Nucleus accumbens (tissue), 56 donors: ENCODE results near the gene CDHR5.
A peak's percentile ranks its signal among the peaks of the same experiment; 100 is the strongest.
"Not testable (repeated sequence)": the region's sequence is repeated elsewhere in the genome, so short reads cannot be mapped to it uniquely, and the experiment has no call there.

Source experiments
- DNase-seq, 56 donors: peaks; one replicate each; lab custom pipeline; 2025; lab: John Stamatoyannopoulos, UW

CDHR5 gene

GRCh38 chr11:592918-593317 lies 31.8 kb downstream of the CDHR5 start:
- DNase-seq, result no peak

- DNase-seq, result no peak
Observed at GRCh38 chr11:592501-592900, 32.3 kb downstream of the CDHR5 start.

- DNase-seq, result peak in 3 of 56 donors; percentile 20 to 47 (median 30)
Observed at GRCh38 chr11:590997-591396, 33.8 kb downstream of the CDHR5 start.

DNA sequence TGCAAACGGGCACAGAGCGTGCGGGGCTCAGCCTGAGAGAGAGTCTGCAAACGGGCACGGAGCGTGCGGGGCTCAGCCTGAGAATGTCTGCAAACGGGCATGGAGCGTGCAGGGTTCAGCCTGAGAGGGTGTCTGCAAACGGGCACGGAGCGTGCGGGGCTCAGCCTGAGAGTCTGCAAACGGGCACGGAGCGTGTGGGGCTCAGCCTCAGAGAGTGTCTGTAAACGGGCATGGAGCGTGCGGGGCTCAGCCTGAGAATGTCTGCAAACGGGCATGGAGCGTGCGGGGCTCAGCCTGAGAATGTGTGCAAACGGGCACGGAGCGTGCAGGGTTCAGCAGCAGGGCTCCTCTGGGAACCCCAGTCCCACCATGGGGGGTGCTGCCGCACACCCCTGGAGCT lies 35.0 kb downstream of the CDHR5 start:
- DNase-seq, result no peak

- no peak for DNase-seq
Observed at GRCh38 chr11:587978-588380, 36.8 kb downstream of the CDHR5 start.

DNA sequence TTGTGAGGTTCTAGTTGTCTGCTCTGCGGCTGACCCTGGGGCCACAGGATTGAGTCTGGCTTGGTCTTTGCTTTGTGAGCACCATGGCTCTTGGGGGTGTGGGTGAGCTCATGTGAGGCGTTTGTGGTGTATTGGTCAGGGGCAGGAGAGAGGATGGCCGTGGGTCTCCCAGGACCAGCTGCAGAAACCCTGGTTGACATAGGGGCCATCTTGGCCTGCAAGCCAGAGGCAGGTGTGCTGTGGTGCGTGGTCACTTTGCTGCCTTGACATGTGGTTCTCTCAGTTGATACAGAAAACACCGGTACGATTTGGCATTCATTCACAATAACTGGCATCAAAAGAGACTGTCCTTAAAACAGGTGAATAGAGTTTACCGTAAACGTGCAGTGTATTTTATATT lies 37.2 kb downstream of the CDHR5 start:
- DNase-seq, result no peak

GRCh38 chr11:586376-587316 lies 38.1 kb downstream of the CDHR5 start:
- no peak for DNase-seq

GRCh38 chr11:584287-584686 lies 40.5 kb downstream of the CDHR5 start:
- DNase-seq, result no peak

DNA sequence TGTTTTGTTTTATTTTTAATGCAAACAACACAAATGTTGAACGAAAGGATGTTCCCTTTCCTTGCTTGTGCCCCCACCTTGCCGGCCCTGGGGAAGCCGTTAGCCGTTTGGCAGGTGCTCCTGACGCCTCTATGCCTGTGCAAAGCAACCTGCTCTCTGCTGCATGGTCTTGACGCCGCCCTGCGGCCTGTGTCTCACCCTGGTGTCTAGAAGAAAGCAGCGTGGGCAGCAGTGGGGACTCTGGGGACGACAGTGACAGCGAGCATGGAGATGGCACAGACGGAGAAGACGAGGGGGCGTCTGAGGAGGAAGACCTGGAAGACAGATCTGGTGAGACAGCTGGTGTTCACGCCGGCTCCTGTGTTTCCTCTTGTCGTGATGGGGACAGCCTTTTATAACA lies 43.0 kb downstream of the CDHR5 start:
- peak in 19 of 56 donors; percentile 14 to 72 (median 41) for DNase-seq

DNA sequence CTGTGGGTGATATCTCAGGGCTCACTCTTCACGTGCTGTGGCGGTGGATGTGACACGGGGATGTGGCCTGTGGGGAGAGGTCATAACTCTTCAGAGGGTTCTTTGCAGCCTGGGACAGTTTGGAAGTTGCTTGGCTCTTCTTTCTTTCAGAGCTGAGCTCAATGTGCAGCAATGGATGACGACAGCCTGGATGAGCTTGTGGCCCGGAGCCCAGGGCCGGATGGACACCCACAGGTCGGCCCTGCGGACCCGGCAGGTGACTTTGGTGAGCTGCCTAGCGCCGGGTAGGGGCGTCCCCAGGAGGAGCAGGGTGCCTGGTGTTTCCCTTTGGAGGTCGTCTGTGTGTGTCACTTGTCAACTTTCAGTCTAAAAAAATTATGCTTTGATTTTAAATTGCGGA lies 43.4 kb downstream of the CDHR5 start:
- no peak for DNase-seq

DNA sequence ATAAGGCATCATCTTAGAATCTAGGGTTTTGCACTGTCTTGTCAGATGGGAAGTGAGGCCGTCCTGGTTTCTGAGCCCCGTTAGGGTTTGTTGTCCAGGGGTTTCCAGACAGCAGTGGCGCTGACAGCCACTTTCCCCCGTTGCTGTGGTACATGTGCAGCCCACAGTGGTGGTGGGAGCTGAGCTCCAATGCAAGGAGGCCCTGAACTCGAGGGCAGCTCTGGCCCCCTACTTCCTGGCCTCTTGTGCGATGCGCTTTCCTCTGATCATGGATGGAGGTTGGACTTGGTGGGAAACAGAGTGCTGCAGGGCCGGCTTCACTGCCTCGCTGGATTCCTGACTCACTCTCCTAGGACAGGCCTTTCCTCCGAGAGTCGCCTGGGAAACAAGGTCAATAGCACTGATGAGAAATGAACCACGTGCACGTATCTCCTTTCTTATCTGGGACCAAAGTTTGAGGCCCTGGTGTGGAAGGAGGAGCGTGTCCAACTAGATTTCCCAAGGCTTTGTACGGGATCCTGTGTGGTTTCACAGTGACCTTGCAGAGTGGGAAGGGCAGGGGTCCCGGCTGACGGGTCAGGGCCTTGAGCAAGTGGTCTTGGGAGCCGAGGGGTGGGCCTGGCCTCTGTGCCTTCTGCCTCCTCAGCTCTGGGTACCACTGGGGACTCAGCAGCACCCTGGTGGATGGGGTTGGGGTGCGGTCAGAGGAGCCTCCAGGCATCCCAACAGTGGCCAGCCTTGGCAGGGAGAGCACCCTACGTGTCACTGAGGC lies 44.7 kb downstream of the CDHR5 start:
- DNase-seq, result no peak

DNA sequence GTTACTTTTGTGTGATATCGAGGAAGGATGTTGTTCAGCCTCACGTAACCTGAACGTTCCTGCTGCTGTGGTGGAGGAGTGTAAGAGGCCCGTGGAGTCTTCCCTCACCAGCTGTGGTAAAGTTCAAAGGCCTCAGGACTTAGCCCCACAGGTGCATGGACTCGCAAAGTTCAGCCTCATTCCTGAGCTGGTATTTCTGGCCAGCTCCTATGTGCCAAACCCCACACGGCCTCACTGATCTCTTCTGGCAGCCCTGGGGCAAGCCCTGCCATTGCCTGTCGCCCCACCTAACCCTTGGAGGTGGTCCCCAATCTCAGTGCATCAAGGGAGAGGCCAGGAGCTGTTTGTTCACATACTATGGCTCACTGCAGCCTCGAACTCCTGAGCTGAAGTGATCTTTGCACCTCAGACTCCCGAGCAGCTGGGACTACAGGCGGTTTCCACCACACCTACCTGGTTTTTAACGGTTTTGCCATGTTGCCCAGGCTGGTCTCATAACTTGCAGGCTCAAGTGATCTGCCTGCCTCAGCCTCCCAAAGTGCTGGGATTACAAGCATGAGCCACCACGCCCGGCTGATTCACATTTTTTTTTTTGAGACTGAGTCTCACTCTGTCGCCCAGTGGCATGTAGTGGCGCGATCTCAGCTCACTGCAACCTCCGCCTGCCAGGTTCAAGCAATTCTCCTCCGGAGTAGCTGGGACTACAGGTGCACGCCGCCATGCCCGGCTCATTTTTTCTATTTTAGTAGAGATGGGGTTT lies 46.3 kb downstream of the CDHR5 start:
- DNase-seq, result no peak

DNA sequence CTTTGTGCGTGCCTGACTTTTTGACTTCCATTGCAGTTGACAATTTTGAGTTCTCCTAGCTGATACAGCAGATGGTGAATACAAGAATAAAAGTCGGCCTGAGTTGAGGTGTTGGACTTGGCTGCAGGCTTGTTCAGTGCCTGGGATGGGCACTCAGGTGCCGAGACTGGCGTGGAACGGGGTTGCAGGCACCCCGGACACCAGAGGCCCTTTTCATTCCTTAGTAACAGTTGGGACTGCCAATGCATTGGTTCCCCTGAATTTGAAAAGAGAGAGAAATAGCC lies 47.2 kb downstream of the CDHR5 start:
- DNase-seq, result no peak

GRCh38 chr11:576811-577610 lies 47.7 kb downstream of the CDHR5 start:
- no peak for DNase-seq

DNA sequence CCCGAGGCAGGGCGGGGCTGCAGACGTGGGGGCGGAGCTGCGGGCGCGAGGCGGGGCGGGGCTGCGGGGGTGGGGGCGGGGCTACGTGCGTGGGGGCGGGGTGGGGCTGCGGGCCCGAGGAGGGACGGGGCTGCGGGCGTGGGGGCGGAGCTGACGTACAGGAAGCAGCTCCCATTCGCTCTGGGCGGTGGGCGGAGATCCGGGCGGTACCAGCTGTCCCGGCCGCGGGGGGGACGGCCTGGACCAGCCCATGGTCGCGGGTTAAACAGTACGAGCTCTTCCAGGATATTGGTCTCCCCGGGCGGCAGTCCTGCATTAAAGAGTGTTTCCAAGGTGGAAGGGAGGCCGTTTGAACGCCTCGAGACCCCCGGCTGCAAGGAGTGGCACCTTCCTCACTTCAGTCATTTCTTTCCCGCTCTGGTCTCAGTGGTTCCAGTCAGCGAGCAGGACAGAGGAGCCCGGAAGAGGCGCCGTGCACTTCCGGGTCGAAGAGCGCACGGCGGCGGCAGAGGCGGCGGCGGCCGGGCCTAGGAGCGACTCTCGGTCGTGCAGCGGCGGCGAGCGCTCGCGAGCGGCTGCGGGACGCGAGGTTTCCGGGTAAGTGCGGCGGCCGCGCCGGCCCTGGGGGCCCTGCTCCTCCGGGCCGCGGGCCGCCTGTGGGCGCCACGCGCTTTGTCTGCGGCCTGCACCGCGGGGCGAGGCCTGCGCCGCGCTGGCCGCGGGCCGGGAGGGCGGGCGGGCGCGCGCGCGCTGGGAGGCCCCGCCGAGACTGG lies 48.6 kb downstream of the CDHR5 start, which contains the start of gene PHRF1:
TSS of gene PHRF1 (plus strand) at position 475 of the 773 bp plus-strand sequence. CDS start 5,043 bp downstream, outside the sequence.
- peak; percentile 62 to 99 (median 93) for DNase-seq

GRCh38 chr11:575313-575995 lies 49.3 kb downstream of the CDHR5 start:
- peak in 1 of 56 donors; percentile 61 for DNase-seq

DNA sequence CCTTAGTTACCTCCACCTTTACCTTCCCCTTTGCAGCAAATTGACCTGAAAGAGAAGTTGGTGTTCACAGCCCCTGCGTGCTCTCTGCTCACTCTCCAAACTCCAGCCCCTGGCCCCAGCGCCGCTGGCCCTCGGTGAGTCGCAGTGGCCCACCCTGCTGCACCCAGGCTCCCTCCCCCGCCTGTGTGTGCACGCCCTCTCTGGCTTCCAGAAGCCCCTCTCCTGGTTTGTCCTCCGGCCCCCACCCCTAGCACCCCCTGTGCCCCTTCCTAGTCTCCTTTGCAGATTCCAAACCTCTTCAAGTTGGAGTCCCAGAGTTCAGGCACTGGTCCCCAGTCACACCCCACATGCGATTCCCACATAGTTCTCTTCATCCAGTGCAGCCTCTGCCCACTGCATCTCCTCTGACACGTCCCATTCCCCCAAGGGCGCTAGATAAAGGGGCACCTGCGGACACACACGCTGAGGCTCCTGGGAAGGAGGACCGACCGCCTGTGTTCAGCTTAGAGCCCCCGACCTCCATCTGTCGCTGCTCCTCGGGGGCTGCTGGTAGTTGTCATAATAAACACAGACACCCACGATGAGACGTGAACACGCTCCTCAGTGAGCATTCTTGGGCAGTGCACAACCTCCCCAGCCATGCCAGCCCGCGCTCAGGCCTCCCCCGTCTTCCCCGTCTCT lies 50.0 kb downstream of the CDHR5 start:
- no peak for DNase-seq

GRCh38 chr11:574031-574570 lies 50.7 kb downstream of the CDHR5 start:
- DNase-seq, result not testable (repeated sequence)
